ENCODE data around the gene TMEM209.

The TMEM209 gene

GRCh38 chr7:130180571-130181262 is 24.5 kb downstream of the TMEM209 start:
- H3K4me3 ChIP-seq (ENCODE audit: low read depth, low read length): no peak overlapping the region
- DNase-seq (ENCODE audit: low read depth): no peak
- TF ChIP-seq CTCF (IDR thresholded peaks at IDR 0.05; ENCODE audit: insufficient read depth, low read depth, low read length, missing control alignments): no peak

GRCh38 chr7:130179631-130180030 is 25.6 kb downstream of the TMEM209 start:
- no peak for TF ChIP-seq CTCF (IDR thresholded peaks at IDR 0.05; ENCODE audit: insufficient read depth, low read depth, low read length, missing control alignments)
- no peak for DNase-seq (ENCODE audit: low read depth)

GRCh38 chr7:130178251-130178650 is 27.0 kb downstream of the TMEM209 start:
- no peak for TF ChIP-seq CTCF (IDR thresholded peaks at IDR 0.05; ENCODE audit: insufficient read depth, low read depth, low read length, missing control alignments)
- H3K4me3 ChIP-seq (ENCODE audit: low read depth, low read length): no peak overlapping the region
- DNase-seq (ENCODE audit: low read depth): no peak

More at GRCh38 chr7:130179631-130180030, 25.6 kb downstream of the TMEM209 start:
- no peak overlapping the region for H3K4me3 ChIP-seq (ENCODE audit: low read depth, low read length)

- no peak for TF ChIP-seq CTCF (IDR thresholded peaks at IDR 0.05; ENCODE audit: insufficient read depth, low read depth, low read length, missing control alignments)
- DNase-seq (ENCODE audit: low read depth): no peak
- H3K4me3 ChIP-seq (ENCODE audit: low read depth, low read length): no peak overlapping the region
Measured at GRCh38 chr7:130174237-130174959, 30.8 kb downstream of the TMEM209 start.

GRCh38 chr7:130162196-130162595 is 43.0 kb downstream of the TMEM209 start:
- TF ChIP-seq CTCF (IDR thresholded peaks at IDR 0.05; ENCODE audit: insufficient read depth, low read depth, low read length, missing control alignments): no peak
- DNase-seq (ENCODE audit: low read depth): no peak
- no peak overlapping the region for H3K4me3 ChIP-seq (ENCODE audit: low read depth, low read length)

GRCh38 chr7:130160455-130160854 is 44.8 kb downstream of the TMEM209 start:
- DNase-seq (ENCODE audit: low read depth): no peak
- no peak overlapping the region for H3K4me3 ChIP-seq (ENCODE audit: low read depth, low read length)
- no peak for TF ChIP-seq CTCF (IDR thresholded peaks at IDR 0.05; ENCODE audit: insufficient read depth, low read depth, low read length, missing control alignments)
